NCI-H2171 treated with DMSO at 0.1 percent for 48 hours (cell line): Measurements from ENCODE around the gene HINT3.
"Not testable (repeated sequence)": the region's sequence is repeated elsewhere in the genome, so short reads cannot be mapped to it uniquely, and the experiment has no call there.

Experiments used
- DNase-seq: peaks from one replicate; lab custom pipeline; 2025; lab: John Stamatoyannopoulos, UW

Gene HINT3

GRCh38 chr6:125962900-125963497, 6.4 kb downstream of the HINT3 start:
- peak; percentile 23 for DNase-seq

- peak; percentile 71 for DNase-seq
These were observed 7.2 kb downstream of the HINT3 start for GRCh38 chr6:125963817-125964216.

GRCh38 chr6:125966569-125966968, 10.0 kb downstream of the HINT3 start:
- no peak for DNase-seq

GRCh38 chr6:125968493-125968892, 11.9 kb downstream of the HINT3 start:
- DNase-seq = no peak

- no peak for DNase-seq
These were observed 14.2 kb downstream of the HINT3 start for GRCh38 chr6:125970760-125971159.

- not testable (repeated sequence) for DNase-seq
These were observed 15.9 kb downstream of the HINT3 start for GRCh38 chr6:125972478-125972877.

- peak; percentile 62 for DNase-seq
These were observed 17.8 kb downstream of the HINT3 start for GRCh38 chr6:125974214-125974866.

- no peak for DNase-seq
These were observed 22.5 kb downstream of the HINT3 start for GRCh38 chr6:125979101-125979500.

- no peak for DNase-seq
These were observed 25.1 kb downstream of the HINT3 start for GRCh38 chr6:125981571-125982185.

GRCh38 chr6:125983246-125983945, 26.8 kb downstream of the HINT3 start:
- DNase-seq = no peak

GRCh38 chr6:125984311-125984710, 27.7 kb downstream of the HINT3 start:
- DNase-seq = peak; percentile 28

GRCh38 chr6:125985522-125985921, 29.0 kb downstream of the HINT3 start:
- peak; percentile 7 for DNase-seq

- DNase-seq = no peak
These were observed 29.4 kb downstream of the HINT3 start for GRCh38 chr6:125985979-125986300.

- peak; percentile 96 for DNase-seq
These were observed 29.9 kb downstream of the HINT3 start, which contains the start of gene TRMT11 for GRCh38 chr6:125986301-125987025. TSS of gene TRMT11 (plus strand) at chr6:125986540. CDS start at chr6:125986551, 11 bp downstream.

- peak; percentile 55 for DNase-seq
These were observed 30.6 kb downstream of the HINT3 start for GRCh38 chr6:125987026-125987617.

GRCh38 chr6:125988280-125988679, 31.7 kb downstream of the HINT3 start:
- no peak for DNase-seq

- DNase-seq = no peak
These were observed 33.1 kb downstream of the HINT3 start for GRCh38 chr6:125989631-125990030.

- no peak for DNase-seq
These were observed 35.1 kb downstream of the HINT3 start for GRCh38 chr6:125991653-125992052.

- peak; percentile 17 for DNase-seq
These were observed 38.3 kb downstream of the HINT3 start for GRCh38 chr6:125994670-125995488.

GRCh38 chr6:125995972-125996580, 39.5 kb downstream of the HINT3 start:
- DNase-seq = peak; percentile 77
